Activated CD4-positive, alpha-beta memory T cell treated with anti-CD3 and anti-CD28 coated beads, Interleukin-2, amount 10 ng/mL, durations not matched to agents 7 days and 5 days (primary cell): Measurements from ENCODE around the gene SLC22A1. TPM values are rescaled to one million over a fixed set of nuclear protein-coding genes. Genes with fewer than 3 reads are reported as not detected.
"Not testable (repeated sequence)": the region's sequence is repeated elsewhere in the genome, so short reads cannot be mapped to it uniquely, and the experiment has no call there.

Experiments used
- CTCF ChIA-PET: fragments of 350-600 bp; sonication (Branson Sonifier 250); formaldehyde crosslinking; loops from one replicate; lab custom pipeline; 2021; ENCODE audit warnings: antibody characterized with exemption, inconsistent platforms; lab: Charles Lee
- POLR2A ChIA-PET: fragments of 350-600 bp; sonication (Branson Sonifier 250); formaldehyde crosslinking; loops from one replicate; lab custom pipeline; 2021; ENCODE audit warnings: antibody characterized with exemption; lab: Charles Lee
- DNase-seq: peaks from one replicate; pipeline ENCODE4 v3.0.0-alpha.2; 2020
- H3K27ac Mint-ChIP-seq: one replicate; pipeline ENCODE4 v1.8.0; 2021; ENCODE audit warnings: mild to moderate bottlenecking, mixed read lengths
- H3K27me3 Mint-ChIP-seq: one replicate; pipeline ENCODE4 v1.8.0; 2021; ENCODE audit warnings: mixed read lengths
- H3K36me3 Mint-ChIP-seq: one replicate; pipeline ENCODE4 v1.8.0; 2021; ENCODE audit warnings: low read depth, mixed read lengths
- H3K4me1 Mint-ChIP-seq: one replicate; pipeline ENCODE4 v1.8.0; 2021; ENCODE audit warnings: mixed read lengths
- H3K4me3 Mint-ChIP-seq: one replicate; pipeline ENCODE4 v1.8.0; 2021; ENCODE audit warnings: mild to moderate bottlenecking, mixed read lengths
- H3K9me3 Mint-ChIP-seq: one replicate; pipeline ENCODE4 v1.8.0; 2021; ENCODE audit warnings: mixed read lengths
- total RNA-seq, 2 experiments: library from RNA; stranded (reverse); gene quantifications; one replicate each; pipeline ENCODE4 v1.2.3, GENCODE V29; 2021

The SLC22A1 gene
- total RNA-seq, 2 experiments from 2014 or later = 0.81 to 1.3 TPM

- no peaks in the 10 kb centered on the region for H3K36me3 Mint-ChIP-seq
- peak; percentile 76 for DNase-seq
- no peak overlapping the region for H3K27ac Mint-ChIP-seq
- H3K9me3 Mint-ChIP-seq = no peaks in the 10 kb centered on the region
- H3K27me3 Mint-ChIP-seq = no peaks in the 10 kb centered on the region
- H3K4me1 Mint-ChIP-seq = peaks cover 9% of the 10 kb centered on the region
- no peak overlapping the region for H3K4me3 Mint-ChIP-seq
- POLR2A ChIA-PET = interaction anchor here (1.1 to 1.4 kb wide), 2 partner anchors 318 to 382 kb away, joined by 4 read pairs; no protein-coding TSS in a partner anchor
- CTCF ChIA-PET = interaction anchor here (0.6 to 3.0 kb wide), 9 partner anchors 9 to 1070 kb away, joined by 3 to 27 read pairs (median 3); no protein-coding TSS in a partner anchor
Observed at GRCh38 chr6:160137989-160138835, 16.6 kb downstream of the SLC22A1 start.

- POLR2A ChIA-PET = interaction anchor here (1.1 to 1.4 kb wide), 2 partner anchors 317 to 382 kb away, joined by 4 read pairs; no protein-coding TSS in a partner anchor
- Mint-ChIP-seq H3K27me3 (no peaks in the 10 kb centered on the region), H3K9me3 (no peaks in the 10 kb centered on the region), H3K27ac (no peak overlapping the region), H3K36me3 (no peaks in the 10 kb centered on the region), H3K4me3 (no peak overlapping the region), H3K4me1 (peaks cover 9% of the 10 kb centered on the region)
- CTCF ChIA-PET = interaction anchor here (0.6 to 3.0 kb wide), 8 partner anchors 9 to 1069 kb away, joined by 3 to 27 read pairs (median 4); no protein-coding TSS in a partner anchor
- DNase-seq = no peak
Observed at GRCh38 chr6:160138839-160139419, 17.3 kb downstream of the SLC22A1 start.

GRCh38 chr6:160139420-160139851 lies 17.8 kb downstream of the SLC22A1 start:
- ChIA-PET CTCF (interaction anchor here (0.6 kb wide), 1 partner anchor 320 kb away, joined by 3 read pairs; no protein-coding TSS in a partner anchor), POLR2A (no interaction called here)
- Mint-ChIP-seq H3K4me3 (no peak overlapping the region), H3K36me3 (no peaks in the 10 kb centered on the region), H3K4me1 (peaks cover 9% of the 10 kb centered on the region), H3K27me3 (no peaks in the 10 kb centered on the region), H3K27ac (no peak overlapping the region), H3K9me3 (peaks cover 2% of the 10 kb centered on the region)
- no peak for DNase-seq

GRCh38 chr6:160140493-160140892 lies 18.9 kb downstream of the SLC22A1 start:
- POLR2A ChIA-PET, H3K4me1 Mint-ChIP-seq, H3K27me3 Mint-ChIP-seq, H3K27ac Mint-ChIP-seq, H3K9me3 Mint-ChIP-seq, H3K36me3 Mint-ChIP-seq, DNase-seq, H3K4me3 Mint-ChIP-seq: not testable (repeated sequence)
- CTCF ChIA-PET = interaction anchor here (0.8 to 1.8 kb wide), 3 partner anchors 315 to 394 kb away, joined by 3 to 8 read pairs (median 3); no protein-coding TSS in a partner anchor

- peaks cover 2% of the 10 kb centered on the region for H3K9me3 Mint-ChIP-seq
Observed at GRCh38 chr6:160141001-160141726, 19.5 kb downstream of the SLC22A1 start.

GRCh38 chr6:160142115-160142715 lies 20.6 kb downstream of the SLC22A1 start:
- Mint-ChIP-seq H3K36me3 (no peaks in the 10 kb centered on the region), H3K4me1 (peaks cover 9% of the 10 kb centered on the region), H3K27me3 (no peaks in the 10 kb centered on the region), H3K9me3 (peaks cover 2% of the 10 kb centered on the region), H3K27ac (no peak overlapping the region), H3K4me3 (no peak overlapping the region)
- ChIA-PET POLR2A (interaction anchor here (0.9 kb wide), 1 partner anchor 416 kb away, joined by 3 read pairs; no protein-coding TSS in a partner anchor), CTCF (interaction anchor here (3.3 kb wide), 1 partner anchor 313 kb away, joined by 12 read pairs; no protein-coding TSS in a partner anchor)
- DNase-seq = no peak

More at GRCh38 chr6:160141001-160141726, 19.5 kb downstream of the SLC22A1 start:
- ChIA-PET POLR2A (no interaction called here), CTCF (interaction anchor here (1.2 to 3.3 kb wide), 3 partner anchors 314 to 393 kb away, joined by 3 to 12 read pairs (median 8); no protein-coding TSS in a partner anchor)
- H3K27ac Mint-ChIP-seq = no peak overlapping the region
- no peak for DNase-seq
- H3K36me3 Mint-ChIP-seq = no peaks in the 10 kb centered on the region
- no peaks in the 10 kb centered on the region for H3K27me3 Mint-ChIP-seq
- peaks cover 9% of the 10 kb centered on the region for H3K4me1 Mint-ChIP-seq
- no peak overlapping the region for H3K4me3 Mint-ChIP-seq

GRCh38 chr6:160146454-160147145 lies 25.0 kb downstream of the SLC22A1 start:
- POLR2A ChIA-PET = no interaction called here
- no peaks in the 10 kb centered on the region for H3K36me3 Mint-ChIP-seq
- no peak overlapping the region for H3K4me3 Mint-ChIP-seq
- no peak overlapping the region for H3K27ac Mint-ChIP-seq
- no peaks in the 10 kb centered on the region for H3K4me1 Mint-ChIP-seq
- H3K27me3 Mint-ChIP-seq = no peaks in the 10 kb centered on the region
- CTCF ChIA-PET = interaction anchor here (0.7 to 1.2 kb wide), 2 partner anchors 8 to 815 kb away, joined by 3 to 4 read pairs; no protein-coding TSS in a partner anchor
- no peak for DNase-seq
- H3K9me3 Mint-ChIP-seq = peaks cover 2% of the 10 kb centered on the region

- ChIA-PET POLR2A (no interaction called here), CTCF (interaction anchor here (1.2 kb wide), 1 partner anchor 9 kb away, joined by 3 read pairs; no protein-coding TSS in a partner anchor)
- Mint-ChIP-seq H3K4me1 (no peaks in the 10 kb centered on the region), H3K27ac (no peak overlapping the region), H3K9me3 (peaks cover 2% of the 10 kb centered on the region), H3K36me3 (no peaks in the 10 kb centered on the region), H3K4me3 (no peak overlapping the region), H3K27me3 (peaks cover 2% of the 10 kb centered on the region)
- DNase-seq = no peak
Observed at GRCh38 chr6:160147146-160147536, 25.5 kb downstream of the SLC22A1 start.

- CTCF ChIA-PET = no interaction called here
- H3K4me3 Mint-ChIP-seq = no peak overlapping the region
- no peak overlapping the region for H3K27ac Mint-ChIP-seq
- POLR2A ChIA-PET = no interaction called here
- DNase-seq = no peak
- no peaks in the 10 kb centered on the region for H3K9me3 Mint-ChIP-seq
- H3K36me3 Mint-ChIP-seq = no peaks in the 10 kb centered on the region
- no peaks in the 10 kb centered on the region for H3K4me1 Mint-ChIP-seq
- peaks cover 2% of the 10 kb centered on the region for H3K27me3 Mint-ChIP-seq
Observed at GRCh38 chr6:160154471-160154870, 32.9 kb downstream of the SLC22A1 start.

GRCh38 chr6:160156842-160157241 lies 35.2 kb downstream of the SLC22A1 start:
- Mint-ChIP-seq H3K27me3 (peaks cover 1% of the 10 kb centered on the region), H3K27ac (no peak overlapping the region), H3K36me3 (no peaks in the 10 kb centered on the region), H3K4me3 (no peak overlapping the region), H3K9me3 (no peaks in the 10 kb centered on the region), H3K4me1 (no peaks in the 10 kb centered on the region)
- ChIA-PET CTCF (interaction anchor here (1.4 kb wide), 1 partner anchor 19 kb away, joined by 4 read pairs; no protein-coding TSS in a partner anchor), POLR2A (no interaction called here)
- no peak for DNase-seq

- Mint-ChIP-seq H3K4me1 (no peaks in the 10 kb centered on the region), H3K36me3 (no peaks in the 10 kb centered on the region), H3K27me3 (no peaks in the 10 kb centered on the region), H3K9me3 (no peaks in the 10 kb centered on the region), H3K27ac (no peak overlapping the region), H3K4me3 (no peak overlapping the region)
- CTCF ChIA-PET = no interaction called here
- no peak for DNase-seq
- POLR2A ChIA-PET = no interaction called here
Observed at GRCh38 chr6:160160450-160160849, 38.8 kb downstream of the SLC22A1 start.
